ENCODE results near the gene ZNF446. TPM values are rescaled to one million over a fixed set of nuclear protein-coding genes. Genes with fewer than 3 reads are reported as not detected.

The ZNF446 gene
- total RNA-seq, 1 donor from 2014 or later = 6.0 TPM

DNA sequence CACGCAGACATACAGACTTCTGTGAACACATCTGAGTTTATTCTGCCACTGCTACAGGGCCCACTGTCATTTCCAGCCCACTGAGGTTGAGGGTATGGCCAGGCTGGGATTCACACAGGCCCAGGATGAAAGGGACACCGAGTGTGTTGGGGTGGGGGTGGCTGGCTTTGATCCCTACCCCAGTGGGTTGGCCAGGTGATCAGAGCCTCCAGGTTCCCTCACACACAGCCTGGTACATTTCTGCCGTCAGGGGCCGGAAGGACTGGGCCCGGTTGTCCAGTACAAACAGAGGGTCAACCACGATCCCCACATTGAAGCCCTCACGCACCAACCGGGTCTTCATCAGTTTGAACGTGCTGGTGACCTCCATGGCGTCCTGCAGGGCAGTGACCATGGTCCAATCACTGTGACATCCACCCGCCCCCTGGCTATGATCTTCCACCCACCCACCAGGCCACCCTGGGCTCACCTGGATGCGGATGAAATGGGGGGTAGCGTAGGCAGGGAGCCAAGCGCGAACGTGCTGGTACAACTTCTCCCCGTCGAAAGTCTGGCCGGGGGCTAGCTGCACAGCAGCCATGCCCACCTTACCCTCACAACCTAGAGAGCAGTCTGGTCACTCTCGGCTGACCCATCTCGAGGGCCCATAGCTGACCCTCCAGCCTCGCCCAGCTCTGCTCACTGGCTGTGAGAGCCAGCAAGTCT lies 22.3 kb downstream of the ZNF446 start:
- Histone ChIP-seq H3K27ac (ENCODE audit: low read depth, low read length) (no peak overlapping the region), H3K9me3 (ENCODE audit: insufficient read depth, low read depth, low read length) (peaks cover 4% of the 10 kb centered on the region), H3K9ac (ENCODE audit: low read length) (no peak overlapping the region), H2AFZ (ENCODE audit: low read depth, low read length) (peak overlapping the region; percentile 66), H4K20me1 (ENCODE audit: insufficient read depth, low read length) (no peaks in the 10 kb centered on the region), H3K27me3 (ENCODE audit: insufficient read depth, low read length) (no peaks in the 10 kb centered on the region), H3K36me3 (ENCODE audit: insufficient read depth, low read length) (no peaks in the 10 kb centered on the region), H3K79me2 (ENCODE audit: insufficient read depth, low read length) (no peaks in the 10 kb centered on the region), H3K4me2 (ENCODE audit: low read length) (peak overlapping the region; percentile 93), H3K4me1 (ENCODE audit: insufficient read depth, low read length) (peaks cover 4% of the 10 kb centered on the region), H3K4me3 (ENCODE audit: insufficient read depth, low read depth, low read length) (peak overlapping the region; percentile 48)
- FAIRE-seq (no peak), DNase-seq (ENCODE audit: low read depth) (no peak)
- peaks cover 8% of the 10 kb centered on the region for H3K4me1 Mint-ChIP-seq (ENCODE audit: low read depth, unreplicated experiment)
- H3K36me3 Mint-ChIP-seq (ENCODE audit: low read depth, unreplicated experiment) = peaks cover 8% of the 10 kb centered on the region
- H3K27ac Mint-ChIP-seq (ENCODE audit: unreplicated experiment) = peak overlapping the region; percentile 41
- TF ChIP-seq, protein P1, sequence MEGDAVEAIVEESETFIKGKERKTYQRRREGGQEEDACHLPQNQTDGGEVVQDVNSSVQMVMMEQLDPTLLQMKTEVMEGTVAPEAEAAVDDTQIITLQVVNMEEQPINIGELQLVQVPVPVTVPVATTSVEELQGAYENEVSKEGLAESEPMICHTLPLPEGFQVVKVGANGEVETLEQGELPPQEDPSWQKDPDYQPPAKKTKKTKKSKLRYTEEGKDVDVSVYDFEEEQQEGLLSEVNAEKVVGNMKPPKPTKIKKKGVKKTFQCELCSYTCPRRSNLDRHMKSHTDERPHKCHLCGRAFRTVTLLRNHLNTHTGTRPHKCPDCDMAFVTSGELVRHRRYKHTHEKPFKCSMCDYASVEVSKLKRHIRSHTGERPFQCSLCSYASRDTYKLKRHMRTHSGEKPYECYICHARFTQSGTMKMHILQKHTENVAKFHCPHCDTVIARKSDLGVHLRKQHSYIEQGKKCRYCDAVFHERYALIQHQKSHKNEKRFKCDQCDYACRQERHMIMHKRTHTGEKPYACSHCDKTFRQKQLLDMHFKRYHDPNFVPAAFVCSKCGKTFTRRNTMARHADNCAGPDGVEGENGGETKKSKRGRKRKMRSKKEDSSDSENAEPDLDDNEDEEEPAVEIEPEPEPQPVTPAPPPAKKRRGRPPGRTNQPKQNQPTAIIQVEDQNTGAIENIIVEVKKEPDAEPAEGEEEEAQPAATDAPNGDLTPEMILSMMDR (IDR thresholded peaks at IDR 0.05; ENCODE audit: insufficient read depth, low read depth, low read length) = no peak
- no peak for TF ChIP-seq EZH2 (IDR thresholded peaks at IDR 0.05; ENCODE audit: insufficient read depth, low read length)
- no peaks in the 10 kb centered on the region for H3K27me3 Mint-ChIP-seq (ENCODE audit: low read depth, unreplicated experiment)
- peak overlapping the region; percentile 91 for H3K4me3 Mint-ChIP-seq (ENCODE audit: unreplicated experiment)
- H3K9me3 Mint-ChIP-seq (ENCODE audit: unreplicated experiment) = no peaks in the 10 kb centered on the region

DNA sequence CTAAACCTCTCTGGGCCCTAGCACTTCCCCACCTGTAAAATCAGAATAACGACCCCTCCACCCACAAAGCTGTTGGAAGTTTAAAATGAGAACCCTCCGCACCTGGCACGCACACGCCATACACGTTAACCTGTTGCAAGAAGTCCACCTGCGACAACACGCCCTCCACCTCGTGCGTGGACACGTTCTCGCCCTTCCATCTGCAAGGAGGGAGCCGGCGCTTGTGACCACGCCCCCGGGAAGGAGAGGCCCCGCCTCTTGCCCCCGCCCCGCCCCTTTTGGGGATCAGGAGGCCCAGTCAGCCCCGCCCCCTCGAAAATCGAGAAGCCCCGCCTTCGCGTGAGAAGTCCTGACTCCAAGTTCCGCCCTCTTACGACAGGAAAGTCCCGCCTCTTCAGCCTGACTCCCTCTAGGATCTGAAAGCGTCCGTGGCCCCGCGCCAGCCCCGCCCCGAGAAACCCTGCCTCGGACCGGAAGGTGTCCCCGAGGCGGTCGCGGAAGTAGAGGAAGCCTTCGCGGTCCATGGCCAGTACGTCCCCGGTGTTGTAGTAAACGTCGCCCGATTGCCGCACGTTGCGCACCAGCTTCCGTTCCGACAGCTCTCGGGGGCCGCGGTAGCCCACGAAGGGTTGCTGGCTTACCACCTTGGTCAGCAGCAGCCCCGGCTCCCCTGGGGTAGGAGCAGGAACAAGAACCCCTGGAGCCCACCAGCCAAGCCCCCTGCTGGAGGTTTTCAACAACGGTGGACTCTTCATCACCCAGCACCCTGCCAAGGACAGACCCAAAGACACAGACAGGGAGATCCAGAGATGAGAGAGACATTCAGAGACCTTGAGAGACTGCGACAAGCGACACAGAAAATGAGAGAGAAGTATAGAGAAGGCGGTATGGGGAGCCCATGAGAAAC lies 23.1 kb downstream of the ZNF446 start:
- Histone ChIP-seq H3K9me3 (ENCODE audit: insufficient read depth, low read depth, low read length) (peaks cover 4% of the 10 kb centered on the region), H4K20me1 (ENCODE audit: insufficient read depth, low read length) (no peaks in the 10 kb centered on the region), H3K9ac (ENCODE audit: low read length) (peak overlapping the region; percentile 71), H2AFZ (ENCODE audit: low read depth, low read length) (peak overlapping the region; percentile 87), H3K27ac (ENCODE audit: low read depth, low read length) (peak overlapping the region; percentile 38), H3K36me3 (ENCODE audit: insufficient read depth, low read length) (no peaks in the 10 kb centered on the region), H3K4me1 (ENCODE audit: insufficient read depth, low read length) (peaks cover 4% of the 10 kb centered on the region), H3K4me3 (ENCODE audit: insufficient read depth, low read depth, low read length) (peak overlapping the region; percentile 66), H3K4me2 (ENCODE audit: low read length) (peak overlapping the region; percentile 93), H3K79me2 (ENCODE audit: insufficient read depth, low read length) (no peaks in the 10 kb centered on the region), H3K27me3 (ENCODE audit: insufficient read depth, low read length) (no peaks in the 10 kb centered on the region)
- Mint-ChIP-seq H3K9me3 (ENCODE audit: unreplicated experiment) (no peaks in the 10 kb centered on the region), H3K27me3 (ENCODE audit: low read depth, unreplicated experiment) (no peaks in the 10 kb centered on the region), H3K4me3 (ENCODE audit: unreplicated experiment) (peak overlapping the region; percentile 91), H3K36me3 (ENCODE audit: low read depth, unreplicated experiment) (peaks cover 8% of the 10 kb centered on the region), H3K4me1 (ENCODE audit: low read depth, unreplicated experiment) (peaks cover 8% of the 10 kb centered on the region), H3K27ac (ENCODE audit: unreplicated experiment) (peak overlapping the region; percentile 79)
- DNase-seq (ENCODE audit: low read depth) = peak; percentile 92
- no peak for FAIRE-seq
- TF ChIP-seq, protein P1 (IDR thresholded peaks at IDR 0.05; ENCODE audit: insufficient read depth, low read depth, low read length) = peak; percentile 23
- TF ChIP-seq EZH2 (IDR thresholded peaks at IDR 0.05; ENCODE audit: insufficient read depth, low read length) = no peak

Measured in astrocyte (in vitro differentiated cells and primary cell).